NCI-H2081 (cell line): ENCODE results near the gene SKI.
"Not testable (repeated sequence)": the region's sequence is repeated elsewhere in the genome, so short reads cannot be mapped to it uniquely, and the experiment has no call there.

Experiments
- DNase-seq, 2 experiments: peaks; one replicate each; lab custom pipeline; 2025; lab: John Stamatoyannopoulos, UW

Gene SKI

DNA sequence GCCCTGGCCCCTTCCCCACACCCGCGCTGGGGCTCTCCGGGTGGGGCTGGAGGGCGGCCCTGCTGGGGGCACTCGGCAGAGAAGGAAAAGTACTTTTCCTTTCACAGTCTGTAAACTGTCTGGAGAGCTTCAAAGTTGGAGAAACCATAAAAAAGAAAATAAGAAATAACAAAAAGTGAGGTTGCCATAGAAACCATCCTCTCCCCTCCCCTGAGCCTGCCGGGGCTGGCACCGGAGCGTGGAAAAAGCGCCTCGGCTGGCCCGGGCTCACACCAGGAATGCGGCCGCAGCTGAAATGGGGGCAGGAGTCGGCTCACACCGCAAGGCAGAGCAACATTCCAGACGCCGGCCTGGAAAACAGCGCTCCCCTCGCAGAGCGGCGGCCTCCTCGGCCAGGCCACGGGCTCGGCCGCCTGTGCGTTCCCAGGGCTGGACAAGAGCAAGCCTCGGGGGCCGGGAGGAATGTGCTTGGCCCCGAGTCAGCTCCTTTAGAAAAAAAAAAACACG lies 94.0 kb downstream of the SKI start:
- no peak for DNase-seq

DNA sequence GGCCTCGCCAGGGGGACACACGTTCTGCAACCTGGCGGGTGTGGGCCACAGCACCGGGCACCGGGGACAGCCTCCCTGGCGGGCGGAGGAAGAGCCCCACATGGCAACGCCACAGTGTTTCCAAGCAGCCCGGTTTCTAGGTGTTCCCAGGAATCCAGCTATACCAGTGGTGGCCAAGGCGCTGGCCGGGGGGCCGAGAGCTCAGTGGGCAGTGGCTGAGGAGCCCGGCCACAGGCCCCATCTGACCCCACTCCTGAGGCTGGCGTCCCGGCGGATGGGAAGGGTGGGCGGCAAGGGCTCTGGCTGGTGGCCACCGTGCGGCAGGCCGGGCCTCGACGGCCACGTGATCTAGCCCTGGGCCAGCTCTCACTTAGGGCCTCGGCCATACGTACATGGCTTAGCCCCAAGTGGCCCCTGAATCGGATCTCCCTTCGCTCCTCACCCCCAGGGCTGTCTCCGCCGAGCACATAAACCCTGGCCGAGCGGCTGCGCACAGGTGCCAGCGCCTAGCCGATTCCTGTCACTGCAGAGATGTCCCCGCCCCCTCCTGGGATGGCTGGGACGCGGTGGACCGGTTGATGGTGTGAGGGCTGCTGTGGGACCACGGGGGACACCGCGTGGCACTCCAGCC lies 94.6 kb downstream of the SKI start:
- DNase-seq = no peak

DNA sequence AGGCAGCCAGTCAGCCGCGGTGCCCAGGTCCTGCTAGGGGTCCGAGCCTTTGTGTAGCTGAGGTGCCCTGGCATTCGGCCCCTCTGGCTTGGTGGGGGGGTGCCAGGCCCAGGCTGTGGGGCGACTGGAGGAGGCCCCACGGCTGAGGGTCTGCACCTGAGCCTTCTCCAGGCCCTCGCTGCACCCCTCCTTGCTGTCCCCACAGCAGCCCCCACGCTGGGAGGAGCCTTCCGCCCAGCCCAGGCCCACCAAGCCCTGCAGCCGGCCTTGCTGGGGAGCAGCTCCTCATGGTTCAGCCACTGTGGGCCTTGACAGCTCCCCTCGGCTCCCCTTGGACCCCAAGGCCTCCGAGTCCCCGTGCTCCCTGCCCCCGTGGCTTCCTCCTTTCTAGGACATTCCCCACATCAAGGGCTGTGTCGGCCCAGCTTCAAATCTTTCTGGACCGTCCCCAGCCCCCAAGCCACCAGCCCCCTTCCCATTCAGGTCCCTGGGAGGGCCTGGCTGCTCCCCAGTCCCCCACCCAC lies 95.4 kb downstream of the SKI start:
- no peak for DNase-seq

GRCh38 chr1:2324553-2325366 lies 96.6 kb downstream of the SKI start:
- DNase-seq = no peak

DNA sequence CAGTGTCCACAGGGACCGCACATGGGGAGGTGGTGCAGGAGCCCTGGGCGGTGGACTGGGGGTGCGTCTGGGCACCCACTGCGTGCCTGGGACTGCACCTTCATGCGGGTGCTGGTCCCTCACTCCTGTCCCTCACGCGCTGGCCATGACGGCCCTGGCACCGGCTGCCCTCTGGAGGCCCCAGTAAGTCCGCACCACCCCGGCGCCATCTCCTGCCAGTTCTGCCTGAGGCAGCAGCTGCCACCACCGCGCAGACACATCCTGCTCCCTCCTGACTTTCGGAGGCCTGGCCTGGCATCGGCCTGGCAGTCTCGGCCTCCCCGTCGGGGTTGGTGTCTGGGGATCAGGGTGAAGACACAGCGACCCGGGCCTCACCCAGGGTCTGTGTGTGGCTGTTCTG lies 98.4 kb downstream of the SKI start:
- no peak for DNase-seq

- not testable (repeated sequence) for DNase-seq
Observed at GRCh38 chr1:2327162-2327561, 99.0 kb downstream of the SKI start.

GRCh38 chr1:2327841-2328240 lies 99.7 kb downstream of the SKI start:
- DNase-seq = no peak

GRCh38 chr1:2328676-2329455 lies 100.7 kb downstream of the SKI start:
- no peak for DNase-seq

DNA sequence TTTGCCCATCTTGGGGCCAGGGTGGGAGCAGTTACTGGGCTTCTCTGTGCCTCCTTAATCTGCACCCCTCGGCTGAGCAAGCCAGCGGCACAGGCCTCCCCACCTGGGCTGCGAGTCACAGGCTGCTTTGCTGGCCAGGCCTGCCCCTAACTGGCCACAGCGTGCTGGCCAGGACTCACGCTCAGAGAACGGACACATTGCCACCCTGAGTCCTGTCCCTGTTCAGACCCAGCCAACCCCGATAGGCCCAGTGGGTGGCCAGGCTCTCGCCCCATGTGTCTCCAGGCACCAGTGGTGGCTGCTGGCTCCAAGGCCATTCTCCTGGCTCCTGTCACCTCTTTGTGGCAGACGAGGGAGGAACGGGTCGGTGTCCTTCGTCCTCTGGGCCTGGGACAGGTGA lies 101.9 kb downstream of the SKI start:
- no peak for DNase-seq

DNA sequence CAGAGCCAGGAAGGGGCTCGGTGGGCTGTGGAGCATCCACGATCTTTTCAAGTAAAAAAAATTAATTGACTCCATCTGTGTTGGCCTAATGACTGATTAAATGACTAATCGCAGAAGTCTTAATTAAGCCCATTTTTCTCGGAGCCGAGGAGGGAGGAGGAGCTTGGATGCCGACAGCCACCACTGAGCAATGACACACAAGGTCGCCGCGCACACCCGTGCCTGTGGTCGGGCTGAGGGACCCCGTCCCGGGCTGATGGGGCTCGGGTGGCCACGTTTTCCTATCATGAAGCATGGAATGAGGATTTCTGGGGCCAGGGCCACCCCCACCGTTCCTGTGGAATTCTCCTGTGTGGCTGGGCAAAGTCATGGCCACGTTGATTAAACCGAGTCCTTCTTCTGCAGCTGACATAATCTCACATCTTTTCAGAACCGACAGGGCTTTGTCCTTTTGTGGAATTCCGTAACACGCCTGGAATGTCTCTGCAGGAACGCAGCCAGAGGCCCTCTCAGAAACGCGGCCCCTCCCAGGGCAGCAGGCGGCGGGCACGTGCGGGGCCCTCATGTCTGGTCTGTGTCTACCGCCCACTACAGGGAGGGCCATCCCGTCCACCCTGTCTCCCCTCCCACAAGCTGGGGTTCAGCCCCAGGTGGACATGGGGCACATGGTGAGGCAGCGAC lies 102.5 kb downstream of the SKI start:
- no peak for DNase-seq

DNA sequence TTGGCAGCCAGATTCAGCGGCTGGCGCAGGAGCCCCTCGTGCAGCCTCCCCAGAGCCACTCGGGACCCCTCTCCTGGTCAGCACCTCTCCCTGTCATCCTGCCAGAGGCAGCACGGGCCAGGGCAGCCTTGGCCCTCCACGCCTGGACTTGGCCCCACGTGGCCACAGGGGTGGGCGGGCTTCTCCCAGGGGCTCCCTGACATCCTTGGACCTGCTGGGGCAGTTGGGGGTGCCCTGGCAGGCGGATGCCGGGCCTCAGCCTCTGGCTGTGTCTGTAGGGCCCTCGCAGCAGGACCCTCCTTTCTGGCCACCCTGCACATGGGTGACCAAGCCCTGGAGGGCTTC lies 103.1 kb downstream of the SKI start:
- no peak for DNase-seq

DNA sequence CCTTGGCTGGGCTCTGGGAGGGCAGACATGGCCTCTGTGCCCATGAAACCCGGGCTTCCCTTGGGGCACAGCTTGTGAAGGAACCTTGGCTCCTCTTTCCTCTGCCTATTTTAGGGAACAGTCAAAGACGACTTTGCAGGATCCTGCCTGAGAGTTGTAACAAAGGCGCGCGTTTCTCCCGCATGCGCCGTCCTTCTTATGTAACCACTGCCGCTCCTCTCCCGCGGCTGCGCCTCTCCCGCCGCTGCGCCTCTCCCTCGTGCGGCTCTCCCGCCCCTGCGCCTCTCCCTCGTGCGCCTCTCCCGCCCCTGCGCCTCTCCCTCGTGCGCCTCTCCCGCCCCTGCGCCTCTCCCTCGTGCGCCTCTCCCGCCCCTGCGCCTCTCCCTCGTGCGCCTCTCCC lies 103.5 kb downstream of the SKI start:
- not testable (repeated sequence) for DNase-seq

DNA sequence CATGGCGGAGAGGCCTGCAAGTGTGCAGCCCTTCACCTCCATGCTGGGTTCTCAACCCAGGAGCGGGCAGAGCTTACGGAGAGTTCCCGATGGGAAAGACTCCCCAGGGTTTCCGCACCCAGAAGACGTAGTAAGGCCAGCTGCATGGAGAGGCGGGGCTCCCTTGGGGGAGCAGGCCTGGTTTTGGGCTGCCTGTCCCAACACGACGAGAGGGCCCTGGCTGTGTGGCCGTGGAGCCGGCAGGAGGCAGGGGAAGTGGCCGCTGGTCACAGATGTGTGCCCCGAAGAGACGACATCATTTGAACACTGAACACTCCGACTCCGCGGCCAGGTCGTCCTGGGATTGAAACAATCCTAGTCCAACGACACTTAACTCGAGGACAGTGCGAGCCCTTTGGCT lies 106.2 kb downstream of the SKI start:
- DNase-seq = no peak

DNA sequence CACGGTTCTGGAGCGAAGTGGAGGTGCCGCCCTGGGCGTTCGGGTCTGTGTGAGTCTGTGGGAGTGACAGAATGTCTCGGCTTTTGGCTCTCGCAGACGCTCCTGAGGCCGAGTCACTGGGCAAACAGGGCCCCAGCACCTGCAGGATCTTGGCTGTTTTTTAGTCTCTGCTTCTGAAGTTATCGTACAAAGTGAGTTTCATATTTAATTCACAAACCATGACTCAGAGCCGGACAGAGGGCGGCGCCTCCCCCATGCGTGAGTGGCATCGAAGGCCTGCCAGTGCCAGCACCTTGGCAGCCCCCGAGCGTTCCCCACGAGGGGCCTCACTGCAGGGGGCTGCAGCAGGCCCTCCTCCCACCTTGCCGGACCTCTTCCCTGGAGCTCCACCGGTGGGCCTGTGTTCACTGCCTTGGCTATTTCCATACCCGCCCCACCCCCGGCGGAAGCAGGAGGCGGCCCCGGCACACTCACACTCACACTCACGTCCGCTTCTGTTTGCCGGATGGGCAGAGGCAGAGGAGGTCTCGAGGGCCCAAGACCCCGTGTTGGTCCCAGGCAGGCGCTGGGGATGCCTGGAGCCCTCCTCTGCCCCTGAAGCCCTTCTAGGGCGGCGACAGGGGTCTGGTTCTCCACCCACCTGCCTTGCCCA lies 106.9 kb downstream of the SKI start:
- no peak for DNase-seq

DNA sequence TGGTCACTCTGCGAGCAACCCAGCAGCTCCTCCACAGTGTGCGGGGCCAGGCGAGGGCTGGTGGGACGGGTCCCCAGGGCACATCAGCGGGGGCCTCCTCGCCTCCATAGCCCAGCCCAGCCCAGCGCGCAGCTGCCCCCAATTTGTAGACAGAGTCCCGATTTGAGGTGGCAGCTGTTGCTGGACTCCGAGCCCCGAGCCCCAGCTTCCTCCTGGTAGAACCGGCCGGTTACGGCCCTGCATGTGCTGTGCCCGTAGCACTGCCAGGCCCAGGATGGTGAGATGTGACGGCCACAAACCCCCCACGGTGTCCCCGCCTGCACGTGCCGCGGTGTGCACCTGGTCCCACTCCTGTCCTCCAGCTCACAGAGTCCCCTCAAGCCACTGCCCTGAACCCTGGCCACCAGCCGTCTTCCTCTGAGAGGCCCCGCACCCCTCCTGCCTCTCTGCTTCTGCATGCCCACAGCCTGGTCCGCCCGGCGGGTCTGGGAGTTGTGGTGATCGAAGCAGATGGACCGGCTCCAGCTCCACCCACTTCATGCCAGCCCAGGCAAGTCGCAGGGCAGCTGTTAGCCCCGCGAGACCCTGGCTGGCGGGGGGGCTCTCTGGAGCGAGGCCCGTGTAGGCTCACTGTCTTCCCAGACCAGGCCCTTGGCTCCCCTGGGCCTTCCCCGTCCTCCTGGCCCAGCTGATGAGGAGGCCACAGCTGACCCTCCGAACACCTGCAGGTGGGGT lies 107.8 kb downstream of the SKI start:
- DNase-seq = no peak

DNA sequence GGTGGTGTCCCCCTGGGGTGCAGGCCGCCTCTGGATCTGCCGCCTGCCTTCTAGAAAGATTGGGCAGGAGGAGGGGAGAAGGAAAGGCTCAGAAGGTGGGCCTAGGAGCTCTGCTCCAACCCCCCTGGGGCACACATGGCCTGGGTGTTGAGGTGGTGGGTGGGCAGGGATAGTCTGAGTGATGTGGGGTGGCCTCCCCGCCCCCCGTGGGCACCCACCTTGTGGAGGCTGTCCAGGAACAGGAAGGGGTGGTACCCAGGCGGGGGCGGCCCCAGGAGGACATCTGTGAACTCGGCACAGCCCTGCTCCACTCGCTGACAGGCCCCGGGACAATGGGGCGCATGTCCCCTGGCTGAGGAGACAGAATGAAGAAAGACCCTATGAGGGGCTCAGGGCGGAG lies 108.4 kb downstream of the SKI start:
- no peak for DNase-seq

DNA sequence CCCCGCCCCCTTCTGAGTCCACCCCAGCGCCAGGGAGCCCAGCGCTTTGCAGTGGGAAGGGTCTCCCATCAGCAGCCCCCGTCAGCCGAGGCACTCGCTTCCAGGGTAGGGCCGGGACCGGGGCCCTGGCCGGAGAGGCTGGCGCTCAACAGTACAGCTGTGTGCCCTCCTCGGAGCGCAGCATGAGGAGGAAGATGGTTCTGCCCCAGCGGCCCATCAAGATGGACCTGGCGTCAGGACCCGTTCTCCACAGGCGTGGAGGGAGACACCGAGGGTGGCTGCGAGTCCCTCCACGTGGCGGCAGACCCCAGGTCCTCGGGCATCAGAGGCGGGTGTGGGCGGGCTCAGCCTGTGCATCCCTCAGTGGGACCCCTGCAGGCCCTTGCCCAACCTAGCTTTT lies 109.0 kb downstream of the SKI start:
- DNase-seq = no peak

- no peak for DNase-seq
Observed at GRCh38 chr1:2337501-2337900, 109.4 kb downstream of the SKI start.

- DNase-seq = no peak
Observed at GRCh38 chr1:2339206-2340085, 111.3 kb downstream of the SKI start.
